SIG-M5 treated with dmso at 0.1 percent for 504 hours (cell line): ENCODE measurements around the gene POLR2L.

Source experiments
- DNase-seq: peaks from one replicate; lab custom pipeline; 2025; ENCODE audit not compliant: unreplicated experiment; lab: John Stamatoyannopoulos, UW

Gene POLR2L

GRCh38 chr11:855796-856195 is 13.5 kb upstream of the POLR2L start:
- DNase-seq: no peak

GRCh38 chr11:855330-855674 is 13.0 kb upstream of the POLR2L start:
- DNase-seq: no peak

GRCh38 chr11:854601-855329 is 12.4 kb upstream of the POLR2L start:
- DNase-seq: no peak

- no peak for DNase-seq
These were observed 11.5 kb upstream of the POLR2L start for GRCh38 chr11:853682-854448.

- DNase-seq: no peak
These were observed 10.4 kb upstream of the POLR2L start for GRCh38 chr11:852762-853161.

GRCh38 chr11:850775-851763 is 8.7 kb upstream of the POLR2L start:
- DNase-seq: no peak

- DNase-seq: no peak
These were observed 7.8 kb upstream of the POLR2L start for GRCh38 chr11:849951-850774.

- no peak for DNase-seq
These were observed 6.9 kb upstream of the POLR2L start for GRCh38 chr11:849104-849824.

GRCh38 chr11:848380-848931 is 6.1 kb upstream of the POLR2L start:
- no peak for DNase-seq

- no peak for DNase-seq
These were observed 5.5 kb upstream of the POLR2L start for GRCh38 chr11:847876-848275.

- no peak for DNase-seq
These were observed 4.3 kb upstream of the POLR2L start for GRCh38 chr11:846496-847098.

- DNase-seq: no peak
These were observed 3.7 kb upstream of the POLR2L start for GRCh38 chr11:845872-846495.

- DNase-seq: no peak
These were observed 2.6 kb upstream of the POLR2L start for GRCh38 chr11:844693-845644.

GRCh38 chr11:843818-844692 is 1.7 kb upstream of the POLR2L start:
- no peak for DNase-seq

GRCh38 chr11:843086-843734 is 881 bp upstream of the POLR2L start:
- DNase-seq: no peak

- DNase-seq: no peak
These were observed 354 bp downstream of the POLR2L start for GRCh38 chr11:841981-842369.
